ENCODE measurements around the gene BAHCC1. TPM values are rescaled to one million over a fixed set of nuclear protein-coding genes. Genes with fewer than 3 reads are reported as not detected.

BAHCC1 gene
- total RNA-seq, 1 donor from 2014 or later = 3.4 TPM

- peak overlapping the region; percentile 98 for H3K27ac Mint-ChIP-seq
- no peak overlapping the region for H3K9ac ChIP-seq
- H3K27me3 ChIP-seq = peaks cover 43% of the 10 kb centered on the region
- H3K9me3 Mint-ChIP-seq = peaks cover 7% of the 10 kb centered on the region
- H3K4me1 Mint-ChIP-seq = peaks cover 54% of the 10 kb centered on the region
- peak overlapping the region; percentile 99 for H3K4me2 ChIP-seq
- H3K79me2 ChIP-seq (ENCODE audit: low read depth) = peaks cover 47% of the 10 kb centered on the region
- H3K36me3 ChIP-seq = no peaks in the 10 kb centered on the region
- no peak overlapping the region for H3K27ac ChIP-seq
- peaks cover 69% of the 10 kb centered on the region for H4K20me1 ChIP-seq (ENCODE audit: low read depth)
- TF ChIP-seq CTCF (IDR thresholded peaks at IDR 0.05) (no peak), EZH2 (IDR thresholded peaks at IDR 0.05) (no peak), EZH2phosphoT487 (IDR thresholded peaks at IDR 0.05) (no peak)
- no peak overlapping the region for H2AFZ ChIP-seq (replicated peaks)
- peaks cover 27% of the 10 kb centered on the region for H3K4me1 ChIP-seq
- peak; percentile 87 for DNase-seq (ENCODE audit: low spot score)
- H3K9me3 ChIP-seq (ENCODE audit: low read depth) = no peaks in the 10 kb centered on the region
- H3K36me3 Mint-ChIP-seq = peaks cover 36% of the 10 kb centered on the region
- peaks cover 40% of the 10 kb centered on the region for H3K27me3 Mint-ChIP-seq (ENCODE audit: insufficient read depth, low read depth)
- H3F3A ChIP-seq (ENCODE audit: low read depth) = peaks cover 78% of the 10 kb centered on the region
- peak overlapping the region; percentile 98 for H3K4me3 ChIP-seq
- peak overlapping the region; percentile 91 for H3K4me3 Mint-ChIP-seq
Observed at GRCh38 chr17:81513372-81513752, 118.1 kb downstream of the BAHCC1 start.

DNA sequence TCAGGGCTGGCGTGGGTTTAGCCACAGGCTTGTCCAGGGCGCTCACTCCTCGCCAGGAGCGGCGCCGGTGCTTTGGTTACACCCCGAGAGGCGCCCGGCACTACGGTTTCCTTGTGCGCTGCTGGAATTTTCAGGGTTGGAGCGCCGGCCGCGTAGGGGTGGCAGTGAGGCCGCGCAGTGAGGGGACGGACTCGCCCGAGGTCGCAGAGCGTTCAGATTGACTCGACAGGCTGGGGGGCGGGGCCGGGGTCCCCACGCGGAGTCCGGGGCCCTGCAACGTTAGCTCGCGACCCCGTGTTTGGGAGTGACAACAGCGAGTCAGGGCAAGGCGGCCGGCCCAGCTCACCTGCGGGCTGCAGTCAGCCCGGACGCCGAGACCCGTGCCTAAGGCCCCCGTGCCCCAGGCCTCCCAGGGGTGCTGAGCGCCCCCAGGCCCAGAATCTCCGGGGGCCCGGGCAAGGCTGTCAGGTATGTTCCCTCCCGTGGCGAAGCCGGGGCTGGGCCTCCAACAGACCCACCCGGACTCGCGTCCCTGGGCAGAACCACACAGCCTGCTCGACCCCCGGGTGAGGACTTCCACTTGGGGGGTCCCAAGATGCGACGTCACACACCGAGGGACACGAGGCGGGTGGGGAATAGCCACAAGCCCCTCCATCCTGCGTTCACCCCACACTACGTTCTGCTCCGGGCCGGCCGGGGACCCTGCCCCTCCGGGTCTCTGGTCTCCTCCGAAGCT is 118.7 kb downstream of the BAHCC1 start:
- Histone ChIP-seq H3F3A (ENCODE audit: low read depth) (peaks cover 78% of the 10 kb centered on the region), H3K4me2 (peak overlapping the region; percentile 99), H2AFZ (replicated peaks) (no peak overlapping the region), H3K9ac (no peak overlapping the region), H3K27ac (no peak overlapping the region), H3K4me3 (peak overlapping the region; percentile 98), H3K9me3 (ENCODE audit: low read depth) (no peaks in the 10 kb centered on the region), H4K20me1 (ENCODE audit: low read depth) (peaks cover 69% of the 10 kb centered on the region), H3K79me2 (ENCODE audit: low read depth) (peaks cover 47% of the 10 kb centered on the region), H3K36me3 (no peaks in the 10 kb centered on the region), H3K4me1 (peaks cover 33% of the 10 kb centered on the region), H3K27me3 (peaks cover 49% of the 10 kb centered on the region)
- Mint-ChIP-seq H3K4me1 (peaks cover 54% of the 10 kb centered on the region), H3K36me3 (peaks cover 32% of the 10 kb centered on the region), H3K27me3 (ENCODE audit: insufficient read depth, low read depth) (peaks cover 37% of the 10 kb centered on the region), H3K27ac (peak overlapping the region; percentile 98), H3K9me3 (peaks cover 7% of the 10 kb centered on the region), H3K4me3 (peak overlapping the region; percentile 91)
- TF ChIP-seq EZH2phosphoT487 (IDR thresholded peaks at IDR 0.05) (no peak), CTCF (IDR thresholded peaks at IDR 0.05) (peak; percentile 3), EZH2 (IDR thresholded peaks at IDR 0.05) (no peak)
- peak; percentile 85 for DNase-seq (ENCODE audit: low spot score)

DNA sequence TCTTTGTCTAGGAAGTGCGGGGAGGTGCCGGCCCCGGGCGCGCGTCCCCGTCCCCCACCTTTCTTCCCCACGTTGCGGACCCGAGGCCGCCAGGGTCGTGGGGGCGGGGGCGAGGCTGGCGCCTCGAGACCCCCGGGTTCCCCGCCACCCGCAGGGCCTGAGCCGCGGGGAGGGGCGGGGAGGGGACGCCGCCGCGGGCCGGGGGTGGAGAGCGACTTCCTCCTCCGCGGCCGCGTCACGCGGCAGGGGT is 119.2 kb downstream of the BAHCC1 start:
- peaks cover 78% of the 10 kb centered on the region for H3F3A ChIP-seq (ENCODE audit: low read depth)
- no peak overlapping the region for H2AFZ ChIP-seq (replicated peaks)
- Mint-ChIP-seq H3K27ac (no peak overlapping the region), H3K27me3 (ENCODE audit: insufficient read depth, low read depth) (peaks cover 32% of the 10 kb centered on the region), H3K9me3 (peaks cover 7% of the 10 kb centered on the region), H3K4me1 (peaks cover 49% of the 10 kb centered on the region), H3K4me3 (peak overlapping the region; percentile 91), H3K36me3 (peaks cover 27% of the 10 kb centered on the region)
- H3K4me1 ChIP-seq = peaks cover 34% of the 10 kb centered on the region
- no peak for DNase-seq (ENCODE audit: low spot score)
- H3K9ac ChIP-seq = no peak overlapping the region
- TF ChIP-seq EZH2 (IDR thresholded peaks at IDR 0.05) = no peak
- TF ChIP-seq CTCF (IDR thresholded peaks at IDR 0.05) = no peak
- no peak for TF ChIP-seq EZH2phosphoT487 (IDR thresholded peaks at IDR 0.05)
- peaks cover 69% of the 10 kb centered on the region for H4K20me1 ChIP-seq (ENCODE audit: low read depth)
- H3K4me3 ChIP-seq = peak overlapping the region; percentile 98
- peak overlapping the region; percentile 99 for H3K4me2 ChIP-seq
- peaks cover 54% of the 10 kb centered on the region for H3K27me3 ChIP-seq
- no peaks in the 10 kb centered on the region for H3K9me3 ChIP-seq (ENCODE audit: low read depth)
- H3K79me2 ChIP-seq (ENCODE audit: low read depth) = peaks cover 42% of the 10 kb centered on the region
- no peaks in the 10 kb centered on the region for H3K36me3 ChIP-seq
- no peak overlapping the region for H3K27ac ChIP-seq

All from neural progenitor cell (in vitro differentiated cells).